Endometrial microvascular endothelial cells (primary cell): ENCODE measurements around the gene PLEKHG1. TPM values are rescaled to one million over a fixed set of nuclear protein-coding genes. Genes with fewer than 3 reads are reported as not detected.

ENCODE experiments used
- in situ Hi-C: cut with HindIII; loops from 2 replicates; pipeline ENCODE4 v1.10.0; 2017; ENCODE audit warnings: low sequenced_read_pairs, low pct_unique_long_range_greater_than_20kb; ENCODE audit errors: inconsistent ontology term
- total RNA-seq: library from RNA; depleted of rRNA; stranded (reverse); fragments of >200 nt; gene quantifications from one replicate; pipeline ENCODE4 v1.2.3, GENCODE V29; 2015; ENCODE audit errors: inconsistent ontology term

PLEKHG1 gene
- total RNA-seq, 1 donor from 2014 or later = 45.1 TPM

- in situ Hi-C loops = no loop called here
Observed at GRCh38 chr6:150587637-150588036, 12.0 kb upstream of the PLEKHG1 start.

- in situ Hi-C loops = no loop called here
Observed at GRCh38 chr6:150588888-150589499, 10.7 kb upstream of the PLEKHG1 start.

GRCh38 chr6:150589852-150590251 lies 9.8 kb upstream of the PLEKHG1 start:
- in situ Hi-C loops = no loop called here

GRCh38 chr6:150590446-150590845 lies 9.2 kb upstream of the PLEKHG1 start:
- in situ Hi-C loops = no loop called here

- in situ Hi-C loops = no loop called here
Observed at GRCh38 chr6:150592377-150592995, 7.2 kb upstream of the PLEKHG1 start.

- in situ Hi-C loops = no loop called here
Observed at GRCh38 chr6:150593119-150593518, 6.6 kb upstream of the PLEKHG1 start.

- in situ Hi-C loops = no loop called here
Observed at GRCh38 chr6:150596439-150596838, 3.2 kb upstream of the PLEKHG1 start.

- in situ Hi-C loops = no loop called here
Observed at GRCh38 chr6:150598401-150598800, 1.3 kb upstream of the PLEKHG1 start.

GRCh38 chr6:150598858-150599198 lies 857 bp upstream of the PLEKHG1 start:
- in situ Hi-C loops = no loop called here

GRCh38 chr6:150600010-150600300 lies 270 bp downstream of the PLEKHG1 start:
- in situ Hi-C loops = no loop called here

- in situ Hi-C loops = no loop called here
Observed at GRCh38 chr6:150600301-150601017, 774 bp downstream of the PLEKHG1 start.

GRCh38 chr6:150601439-150601838 lies 1.8 kb downstream of the PLEKHG1 start:
- in situ Hi-C loops = no loop called here

GRCh38 chr6:150603176-150603575 lies 3.5 kb downstream of the PLEKHG1 start:
- in situ Hi-C loops = no loop called here

GRCh38 chr6:150604467-150604866 lies 4.8 kb downstream of the PLEKHG1 start:
- in situ Hi-C loops = no loop called here

- in situ Hi-C loops = no loop called here
Observed at GRCh38 chr6:150605333-150605732, 5.6 kb downstream of the PLEKHG1 start.

GRCh38 chr6:150606168-150606591 lies 6.5 kb downstream of the PLEKHG1 start:
- in situ Hi-C loops = no loop called here

GRCh38 chr6:150606647-150607328 lies 7.1 kb downstream of the PLEKHG1 start:
- in situ Hi-C loops = no loop called here

GRCh38 chr6:150607329-150607650 lies 7.6 kb downstream of the PLEKHG1 start:
- in situ Hi-C loops = no loop called here

GRCh38 chr6:150610584-150610983 lies 10.9 kb downstream of the PLEKHG1 start:
- in situ Hi-C loops = no loop called here

- in situ Hi-C loops = no loop called here
Observed at GRCh38 chr6:150613269-150613668, 13.6 kb downstream of the PLEKHG1 start.
